NCI-H69 (cell line): ENCODE results near the gene LRBA.
"Not testable (repeated sequence)": the region's sequence is repeated elsewhere in the genome, so short reads cannot be mapped to it uniquely, and the experiment has no call there.

ENCODE experiments used
- DNase-seq: peaks from one replicate; lab custom pipeline; 2025; lab: John Stamatoyannopoulos, UW

Gene LRBA

DNA sequence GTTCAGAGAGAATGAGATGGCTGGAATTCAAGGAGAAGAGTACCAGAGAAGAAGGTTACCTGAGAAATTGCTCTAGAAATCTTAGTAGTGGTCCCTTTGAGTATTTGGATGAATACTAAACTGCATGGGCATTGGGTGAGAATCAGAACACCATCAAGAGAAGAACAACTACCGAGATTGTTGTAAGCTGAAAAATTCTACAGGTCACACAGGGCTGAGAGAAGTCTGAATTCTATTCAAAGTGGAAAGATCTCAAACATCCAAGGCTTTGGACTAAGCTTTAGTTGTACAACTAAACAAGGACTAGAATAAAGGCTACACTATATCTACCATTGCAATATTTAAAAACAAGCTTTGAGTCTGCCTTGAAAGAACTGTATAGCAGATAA lies 40.8 kb downstream of the LRBA start:
- no peak for DNase-seq

- DNase-seq, result peak; percentile 10
Observed at GRCh38 chr4:150973626-150974251, 41.3 kb downstream of the LRBA start.

GRCh38 chr4:150972592-150972991 lies 42.5 kb downstream of the LRBA start:
- DNase-seq, result no peak

DNA sequence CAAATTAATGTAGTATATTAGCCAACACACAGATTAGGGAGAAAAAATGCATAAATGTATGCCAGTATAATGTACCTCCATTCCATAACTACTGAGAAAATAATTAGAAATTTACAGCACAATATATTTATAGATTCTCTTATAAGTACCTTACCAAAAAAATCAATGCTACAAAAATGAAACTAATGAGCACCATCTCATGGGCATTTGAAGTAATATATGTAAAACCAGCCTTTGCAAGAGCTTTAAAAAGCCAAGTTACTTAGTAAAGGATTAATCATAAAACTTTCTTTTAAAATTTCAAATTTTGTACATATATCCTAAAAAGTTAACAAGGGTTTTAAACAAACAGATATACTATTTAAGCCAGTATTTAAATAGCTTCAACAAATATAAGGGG lies 43.2 kb downstream of the LRBA start:
- no peak for DNase-seq

DNA sequence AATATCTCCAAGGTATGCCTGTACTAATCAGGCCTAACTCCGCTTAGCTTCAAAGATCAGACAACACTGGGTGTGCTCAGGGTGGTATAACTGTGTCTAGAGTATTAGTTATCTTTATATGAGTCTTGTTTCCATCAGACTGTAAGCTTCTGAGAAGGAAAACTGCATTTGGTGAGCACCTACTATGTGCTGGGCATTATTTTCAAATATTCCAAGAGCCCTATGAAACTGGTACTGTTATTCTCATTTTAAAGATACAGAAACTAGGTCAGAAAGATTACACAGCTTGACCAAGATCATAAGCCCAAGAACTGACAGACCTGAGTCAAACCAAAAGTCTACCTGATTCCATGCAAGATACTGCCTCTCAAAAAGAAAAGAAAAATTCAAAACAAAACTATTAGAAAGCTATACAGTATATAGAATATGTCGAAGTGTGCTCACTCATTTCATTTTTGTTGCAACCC lies 44.4 kb downstream of the LRBA start:
- no peak for DNase-seq

DNA sequence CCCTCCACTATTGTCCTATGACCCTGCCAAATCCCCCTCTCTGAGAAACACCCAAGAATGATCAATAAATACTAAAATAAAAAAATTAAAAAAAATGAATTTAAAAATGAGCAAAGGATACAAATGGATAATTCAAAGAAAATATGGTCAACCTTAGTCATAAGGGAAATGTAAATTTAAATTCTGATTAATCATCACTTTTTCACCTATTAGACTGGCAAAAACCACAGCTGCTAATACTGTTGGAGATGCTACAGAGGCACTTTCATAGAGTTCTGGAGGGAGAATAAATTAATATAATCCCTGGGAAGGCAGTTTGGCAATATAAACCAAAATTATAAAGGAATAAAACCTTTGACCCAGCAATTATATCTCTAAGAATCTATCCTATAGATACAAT lies 50.3 kb downstream of the LRBA start:
- DNase-seq, result no peak

DNA sequence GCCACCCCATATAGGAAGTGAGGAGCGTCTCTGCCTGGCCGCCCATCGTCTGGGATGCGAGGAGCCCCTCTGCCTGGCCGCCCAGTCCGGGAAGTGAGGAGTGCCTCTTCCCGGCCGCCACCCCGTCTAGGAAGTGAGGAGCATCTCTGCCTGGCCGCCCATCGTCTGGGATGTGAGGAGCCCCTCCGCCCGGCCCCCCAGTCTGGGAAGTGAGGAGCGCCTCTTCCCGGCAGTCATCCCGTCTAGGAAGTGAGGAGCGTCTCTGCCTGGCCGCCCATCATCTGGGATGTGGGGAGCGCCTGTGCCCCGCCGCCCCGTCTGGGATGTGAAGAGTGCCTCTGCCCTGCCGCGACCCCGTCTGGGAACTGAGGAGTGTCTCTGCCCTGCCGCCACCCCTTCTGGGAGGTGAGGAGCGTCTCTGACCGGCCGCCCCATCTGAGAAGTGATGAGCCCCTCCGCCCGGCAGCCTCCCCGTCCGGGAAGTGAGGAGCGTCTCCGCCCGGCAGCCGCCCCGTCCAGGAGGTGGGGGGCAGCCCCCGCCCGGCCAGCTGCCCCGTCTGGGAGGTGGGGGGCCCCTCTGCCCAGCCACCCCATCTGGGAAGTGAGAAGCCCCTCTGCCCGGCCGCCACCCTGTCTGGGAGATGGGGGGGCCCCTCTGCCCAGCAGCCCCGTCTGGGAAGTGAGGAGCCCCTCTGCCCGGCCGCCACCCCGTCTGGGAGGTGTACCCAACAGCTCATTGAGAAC lies 51.3 kb downstream of the LRBA start:
- not testable (repeated sequence) for DNase-seq

GRCh38 chr4:150962245-150962644 lies 52.8 kb downstream of the LRBA start:
- no peak for DNase-seq

- DNase-seq, result no peak
Observed at GRCh38 chr4:150961566-150961965, 53.5 kb downstream of the LRBA start.

- DNase-seq, result peak; percentile 41
Observed at GRCh38 chr4:150960818-150961217, 54.3 kb downstream of the LRBA start.

DNA sequence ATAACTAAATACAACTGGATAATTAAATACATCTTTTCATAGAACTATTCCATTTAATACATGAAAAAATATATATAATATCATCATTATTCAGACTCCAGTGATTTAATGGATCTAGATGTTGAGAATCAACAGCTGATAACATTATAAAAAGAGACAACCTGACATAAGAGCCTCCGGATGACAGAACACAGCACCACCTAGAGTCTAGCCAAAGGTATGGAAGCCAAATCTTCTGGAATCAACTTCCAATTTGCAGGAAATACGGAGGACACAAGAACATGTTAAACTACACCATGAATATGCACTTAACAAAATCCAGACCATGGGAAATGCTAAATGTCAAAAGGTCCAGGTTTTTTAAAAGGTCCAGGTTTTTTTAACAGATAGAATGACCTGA lies 55.0 kb downstream of the LRBA start:
- DNase-seq, result peak; percentile 32

GRCh38 chr4:150957981-150958380 lies 57.1 kb downstream of the LRBA start:
- not testable (repeated sequence) for DNase-seq

GRCh38 chr4:150957095-150957494 lies 58.0 kb downstream of the LRBA start:
- not testable (repeated sequence) for DNase-seq

DNA sequence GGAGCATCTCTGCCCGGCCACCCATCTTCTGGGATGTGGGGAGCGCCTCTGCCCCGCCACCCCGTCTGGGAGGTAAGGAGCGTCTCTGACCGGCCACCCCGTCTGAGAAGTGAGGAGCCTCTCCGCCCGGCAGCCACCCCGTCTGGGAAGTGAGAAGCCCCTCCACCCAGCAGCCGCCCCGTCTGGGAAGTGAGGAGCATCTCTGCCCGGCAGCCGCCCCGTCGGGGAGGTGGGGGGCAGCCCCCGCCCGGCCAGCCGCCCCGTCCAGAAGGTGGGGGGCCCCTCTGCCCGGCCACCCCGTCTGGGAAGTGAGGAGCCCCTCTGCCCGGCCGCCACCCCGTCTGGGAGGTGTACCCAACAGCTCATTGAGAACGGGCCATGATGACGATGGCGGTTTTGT lies 61.2 kb downstream of the LRBA start:
- DNase-seq, result not testable (repeated sequence)

DNA sequence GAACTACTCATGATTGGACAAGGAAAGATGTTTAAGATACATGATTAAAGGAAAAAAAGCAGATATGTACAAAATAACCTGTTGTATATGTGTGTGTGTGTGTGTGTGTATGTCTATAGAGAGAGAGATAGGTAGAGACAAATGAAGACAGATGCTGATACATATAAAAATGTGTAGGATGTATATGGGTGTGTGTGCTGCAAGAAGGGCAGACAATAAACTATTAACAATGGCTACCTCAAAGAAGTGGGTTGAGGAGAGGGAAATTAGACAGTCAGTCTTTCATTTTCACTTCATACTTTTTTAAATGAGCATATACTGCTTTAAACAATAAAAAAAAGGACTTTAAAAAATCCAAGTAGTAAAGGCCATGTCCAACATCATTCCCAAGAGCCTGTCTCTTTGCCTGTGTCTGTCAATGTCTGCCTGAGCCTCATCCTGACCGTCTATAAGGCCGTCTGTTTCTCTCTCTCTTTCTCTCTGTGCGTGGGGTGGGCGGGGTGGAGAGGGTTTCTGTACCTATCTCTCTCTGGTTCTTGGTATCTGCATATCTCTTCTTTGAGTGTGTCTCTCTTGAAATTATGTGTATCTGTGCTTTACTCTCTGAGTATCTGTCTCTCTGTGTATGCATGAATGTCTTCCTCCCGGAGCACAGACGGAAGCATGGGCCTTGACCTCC lies 62.8 kb downstream of the LRBA start:
- no peak for DNase-seq

- DNase-seq, result no peak
Observed at GRCh38 chr4:150950657-150951288, 64.3 kb downstream of the LRBA start.

DNA sequence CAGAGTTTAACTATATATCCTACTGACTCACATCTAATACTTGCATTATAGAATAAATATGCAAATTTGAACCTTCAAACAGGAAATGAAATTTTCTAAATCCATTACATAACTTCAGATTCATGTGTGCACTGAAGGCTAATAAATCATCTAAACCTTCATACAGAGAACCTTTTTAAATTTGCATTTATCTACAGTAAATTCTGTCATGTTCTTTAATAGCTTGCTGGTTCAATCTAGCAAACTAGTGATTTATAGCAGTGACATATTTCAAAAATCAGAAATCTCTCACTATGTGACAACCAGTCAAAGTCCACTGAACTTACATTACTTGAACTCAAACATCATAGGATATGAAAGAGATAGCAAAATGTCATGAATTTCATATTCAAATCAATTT lies 65.1 kb downstream of the LRBA start:
- DNase-seq, result no peak

DNA sequence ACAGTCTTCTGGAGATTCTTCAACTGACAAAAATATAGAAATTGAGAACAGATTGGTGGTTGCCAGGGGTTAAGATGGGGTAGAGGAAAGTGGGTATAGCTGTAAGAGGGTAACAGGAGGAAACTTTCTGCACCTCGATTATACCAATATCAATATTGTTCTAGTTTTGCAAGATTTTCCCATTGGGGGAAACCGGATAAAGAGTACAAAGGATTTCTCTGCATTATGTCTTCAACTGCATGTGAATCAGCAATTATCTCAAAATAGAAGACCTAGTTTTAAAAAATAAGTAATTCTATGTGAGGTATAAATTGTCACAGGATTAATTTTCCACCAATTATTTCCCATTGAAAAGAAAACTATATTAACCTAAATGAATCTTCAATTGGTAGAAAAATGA lies 65.7 kb downstream of the LRBA start:
- DNase-seq, result no peak

- DNase-seq, result no peak
Observed at GRCh38 chr4:150948710-150949109, 66.4 kb downstream of the LRBA start.

- DNase-seq, result no peak
Observed at GRCh38 chr4:150948074-150948473, 67.0 kb downstream of the LRBA start.

DNA sequence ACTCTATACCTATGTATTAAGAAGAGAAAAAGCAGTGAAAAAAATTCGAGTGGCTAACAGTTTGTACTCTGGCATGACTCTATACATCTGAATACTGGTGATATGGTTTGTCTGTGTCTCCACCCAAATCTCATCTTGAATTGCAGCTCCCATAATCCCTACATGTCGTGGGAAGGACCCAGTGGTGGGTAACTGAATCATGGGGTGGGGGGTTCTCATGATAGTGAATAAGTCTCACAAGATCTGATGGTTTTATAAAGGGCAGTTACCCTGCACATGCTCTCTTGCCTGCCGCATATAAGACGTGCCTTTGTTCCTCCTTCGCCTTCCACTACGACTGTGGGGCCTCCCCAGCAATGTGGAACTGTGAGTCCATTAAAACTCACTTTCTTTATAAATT lies 70.4 kb downstream of the LRBA start:
- DNase-seq, result no peak

GRCh38 chr4:150943818-150944217 lies 71.3 kb downstream of the LRBA start:
- no peak for DNase-seq

GRCh38 chr4:150943126-150943525 lies 72.0 kb downstream of the LRBA start:
- DNase-seq, result no peak
